HepG2 (cell line): Measurements from ENCODE around the gene RRP12. TPM values are rescaled to one million over a fixed set of nuclear protein-coding genes. Genes with fewer than 3 reads are reported as not detected.

Experiments used
- CBX1 ChIP-seq: IDR thresholded peaks from one replicate; pipeline ENCODE4 v1.6.1; 2016; ENCODE audit warnings: antibody characterized with exemption, low read depth
- EEA1 ChIP-seq: sonication (generic); formaldehyde crosslinking; IDR thresholded peaks from 2 replicates; pipeline ENCODE4 v1.5.1; 2020; ENCODE audit warnings: mild to moderate bottlenecking, missing genetic modification reagents, borderline replicate concordance
- FOXO1 ChIP-seq: sonication (generic); formaldehyde crosslinking; IDR thresholded peaks from 2 replicates; pipeline ENCODE4 v1.4.0; 2020; ENCODE audit warnings: missing genetic modification reagents
- HCFC1 ChIP-seq: fragments of 150-350 bp; IDR thresholded peaks from 2 replicates; pipeline ENCODE4 v1.6.1; 2014; ENCODE audit warnings: low read depth, low read length
- HIVEP1 ChIP-seq: sonication (generic); formaldehyde crosslinking; IDR thresholded peaks from 2 replicates; pipeline ENCODE4 v1.4.0; 2020; ENCODE audit warnings: mild to moderate bottlenecking, missing genetic modification reagents
- IRX3 ChIP-seq: sonication (generic); formaldehyde crosslinking; IDR thresholded peaks from 2 replicates; pipeline ENCODE4 v1.8.1; 2023; ENCODE audit warnings: mild to moderate bottlenecking, low read depth, missing genetic modification reagents, borderline replicate concordance
- RAD51 ChIP-seq: fragments of 450-650 bp; IDR thresholded peaks from 2 replicates; pipeline ENCODE4 v1.6.1; 2016; ENCODE audit warnings: borderline replicate concordance
- SMAD3 ChIP-seq: sonication (generic); formaldehyde crosslinking; IDR thresholded peaks from 2 replicates; pipeline ENCODE4 v1.4.0; 2020; ENCODE audit warnings: missing genetic modification reagents
- SRF ChIP-seq: IDR thresholded peaks from 2 replicates; pipeline ENCODE4 v1.6.1; 2011; ENCODE audit warnings: mild to moderate bottlenecking, low read depth, low read length, moderate library complexity
- ZNF101 ChIP-seq: sonication (generic); formaldehyde crosslinking; IDR thresholded peaks from 2 replicates; pipeline ENCODE4 v1.4.0; 2020; ENCODE audit warnings: mild to moderate bottlenecking, low read depth, missing genetic modification reagents, borderline replicate concordance
- ZNF124 ChIP-seq: sonication (generic); formaldehyde crosslinking; IDR thresholded peaks from 2 replicates; pipeline ENCODE4 v1.4.0; 2020; ENCODE audit warnings: missing genetic modification reagents
- ZNF44 ChIP-seq: sonication (generic); formaldehyde crosslinking; IDR thresholded peaks from 2 replicates; pipeline ENCODE4 v1.5.1; 2020; ENCODE audit warnings: mild to moderate bottlenecking, missing genetic modification reagents
- ZNF547 ChIP-seq: sonication (generic); formaldehyde crosslinking; IDR thresholded peaks from 2 replicates; pipeline ENCODE4 v1.5.1; 2020; ENCODE audit warnings: mild to moderate bottlenecking, missing genetic modification reagents
- ZNF562 ChIP-seq: sonication (generic); formaldehyde crosslinking; IDR thresholded peaks from 2 replicates; pipeline ENCODE4 v1.8.0; 2022; ENCODE audit warnings: missing genetic modification reagents, borderline replicate concordance
- ZNF737 ChIP-seq: sonication (generic); formaldehyde crosslinking; IDR thresholded peaks from 2 replicates; pipeline ENCODE4 v1.5.0; 2020; ENCODE audit warnings: missing genetic modification reagents, mild to moderate bottlenecking, borderline replicate concordance
- polyA plus RNA-seq, 8 experiments: library from polyadenylated mRNA; depleted of rRNA in 3 of 8; stranded (reverse) in 7 of 8; unstranded in 1 of 8; fragments of >200 nt; fragmentation: Illumina TruSeq in 4 of 8; extraction: Trizol in 4 of 8; gene quantifications; 2 replicates each; pipeline versions ENCODE4 v1.2.1 to v1.2.3, GENCODE V29; 2011 to 2016; ENCODE audit warnings: low read depth in 4 of 8, missing spikeins in 1 of 8, mixed read lengths in 1 of 8; ENCODE audit not compliant: insufficient read depth in 1 of 8
- total RNA-seq, 5 experiments: library from RNA; depleted of rRNA; stranded (reverse); fragments of >200 nt; fragmentation: Illumina TruSeq; extraction: Trizol; gene quantifications; 2 replicates each; pipeline ENCODE4 v1.2.3, GENCODE V29; 2016; ENCODE audit warnings: low read depth in 1 of 5
- TF ChIP-seq, protein P1 (sequence below): sonication (generic); formaldehyde crosslinking; IDR thresholded peaks from 2 replicates; pipeline ENCODE4 v1.4.0; 2020; ENCODE audit warnings: low read depth, mild to moderate bottlenecking, missing genetic modification reagents
- TF ChIP-seq, protein P2 (sequence below): sonication (generic); formaldehyde crosslinking; IDR thresholded peaks from 2 replicates; pipeline ENCODE4 v1.4.0; 2020; ENCODE audit warnings: missing genetic modification reagents; ENCODE audit errors: not compliant biosample characterization
- TF ChIP-seq, protein P3 (sequence below): sonication (generic); formaldehyde crosslinking; IDR thresholded peaks from 2 replicates; pipeline ENCODE4 v1.5.0; 2020; ENCODE audit warnings: mild to moderate bottlenecking, missing genetic modification reagents, borderline replicate concordance
- TF ChIP-seq, protein P4 (sequence below): sonication (generic); formaldehyde crosslinking; IDR thresholded peaks from 2 replicates; pipeline ENCODE4 v1.4.0; 2020; ENCODE audit warnings: missing genetic modification reagents, borderline replicate concordance

Gene RRP12
- total and polyA plus RNA-seq, 2 of the 13 experiments (the other 11 are each of a cell fraction or from before 2014, with no cell fraction given): 13.2 to 39.4 TPM

DNA sequence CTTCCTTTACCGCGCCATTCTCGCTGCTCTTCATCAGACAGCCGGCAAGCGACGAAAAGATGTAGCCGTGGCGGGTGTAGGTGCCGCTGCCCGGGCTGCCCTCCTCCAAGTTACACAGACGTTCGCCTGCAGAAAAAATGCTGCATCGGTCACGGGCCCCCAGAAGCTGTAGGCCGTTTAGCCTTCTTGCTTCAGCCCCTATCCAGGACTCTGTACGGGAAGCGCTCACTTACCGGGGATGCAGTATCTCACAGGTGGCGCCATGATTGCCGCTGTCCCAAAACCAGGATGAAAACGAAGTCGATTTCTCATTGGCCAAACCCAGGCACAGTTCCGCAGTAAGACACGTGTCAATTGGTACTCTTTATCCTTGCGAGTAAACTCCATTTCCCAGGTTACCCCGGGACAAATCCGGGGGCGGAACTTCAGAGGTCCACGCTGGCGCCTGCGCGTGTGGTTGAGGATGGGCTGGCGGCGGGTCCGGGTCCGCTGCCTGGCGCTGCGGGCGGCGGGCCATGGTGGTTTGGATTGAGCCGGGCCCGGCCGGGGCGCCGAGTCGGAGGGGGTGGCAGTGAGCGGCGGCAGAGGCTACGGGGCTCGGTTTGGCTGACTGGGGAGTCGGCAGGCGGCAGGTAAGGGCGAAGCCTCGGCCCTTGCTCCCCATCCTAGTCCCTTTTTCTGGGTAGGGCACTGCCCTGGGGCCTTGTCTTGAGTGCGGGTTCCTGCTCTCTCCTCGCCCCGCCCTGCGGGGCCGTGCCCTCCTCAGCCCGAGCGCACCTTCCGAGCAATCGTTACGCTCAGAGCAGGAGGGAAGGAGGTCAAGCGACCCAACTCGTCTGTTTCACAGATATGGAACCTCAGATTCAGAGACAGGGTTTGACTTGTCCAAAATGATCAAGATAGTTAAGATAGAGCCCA lies 44.8 kb upstream of the RRP12 start, which contains the start of the genes EXOSC1 and ZDHHC16 (continued):
- no peak for TF ChIP-seq SRF
- no peak for TF ChIP-seq EEA1 (CRISPR knock-in tag)
- TF ChIP-seq, protein P1, sequence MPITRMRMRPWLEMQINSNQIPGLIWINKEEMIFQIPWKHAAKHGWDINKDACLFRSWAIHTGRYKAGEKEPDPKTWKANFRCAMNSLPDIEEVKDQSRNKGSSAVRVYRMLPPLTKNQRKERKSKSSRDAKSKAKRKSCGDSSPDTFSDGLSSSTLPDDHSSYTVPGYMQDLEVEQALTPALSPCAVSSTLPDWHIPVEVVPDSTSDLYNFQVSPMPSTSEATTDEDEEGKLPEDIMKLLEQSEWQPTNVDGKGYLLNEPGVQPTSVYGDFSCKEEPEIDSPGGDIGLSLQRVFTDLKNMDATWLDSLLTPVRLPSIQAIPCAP (CRISPR knock-in tag): no peak
- no peak for TF ChIP-seq HIVEP1 (CRISPR knock-in tag)
- TF ChIP-seq, protein P2, sequence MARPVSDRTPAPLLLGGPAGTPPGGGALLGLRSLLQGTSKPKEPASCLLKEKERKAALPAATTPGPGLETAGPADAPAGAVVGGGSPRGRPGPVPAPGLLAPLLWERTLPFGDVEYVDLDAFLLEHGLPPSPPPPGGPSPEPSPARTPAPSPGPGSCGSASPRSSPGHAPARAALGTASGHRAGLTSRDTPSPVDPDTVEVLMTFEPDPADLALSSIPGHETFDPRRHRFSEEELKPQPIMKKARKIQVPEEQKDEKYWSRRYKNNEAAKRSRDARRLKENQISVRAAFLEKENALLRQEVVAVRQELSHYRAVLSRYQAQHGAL: no peak
- TF ChIP-seq RAD51: peak; percentile 12; the same call in 1 of the 2 replicates
- no peak for TF ChIP-seq IRX3 (CRISPR knock-in tag)
- no peak for TF ChIP-seq SMAD3 (CRISPR knock-in tag)
- no peak for TF ChIP-seq ZNF562
- TF ChIP-seq FOXO1: 0 out of 2 replicates have a peak, but pooled peaks have one; percentile 17
- peak; percentile 94 for TF ChIP-seq ZNF44 (CRISPR knock-in tag)
- TF ChIP-seq, protein P3, sequence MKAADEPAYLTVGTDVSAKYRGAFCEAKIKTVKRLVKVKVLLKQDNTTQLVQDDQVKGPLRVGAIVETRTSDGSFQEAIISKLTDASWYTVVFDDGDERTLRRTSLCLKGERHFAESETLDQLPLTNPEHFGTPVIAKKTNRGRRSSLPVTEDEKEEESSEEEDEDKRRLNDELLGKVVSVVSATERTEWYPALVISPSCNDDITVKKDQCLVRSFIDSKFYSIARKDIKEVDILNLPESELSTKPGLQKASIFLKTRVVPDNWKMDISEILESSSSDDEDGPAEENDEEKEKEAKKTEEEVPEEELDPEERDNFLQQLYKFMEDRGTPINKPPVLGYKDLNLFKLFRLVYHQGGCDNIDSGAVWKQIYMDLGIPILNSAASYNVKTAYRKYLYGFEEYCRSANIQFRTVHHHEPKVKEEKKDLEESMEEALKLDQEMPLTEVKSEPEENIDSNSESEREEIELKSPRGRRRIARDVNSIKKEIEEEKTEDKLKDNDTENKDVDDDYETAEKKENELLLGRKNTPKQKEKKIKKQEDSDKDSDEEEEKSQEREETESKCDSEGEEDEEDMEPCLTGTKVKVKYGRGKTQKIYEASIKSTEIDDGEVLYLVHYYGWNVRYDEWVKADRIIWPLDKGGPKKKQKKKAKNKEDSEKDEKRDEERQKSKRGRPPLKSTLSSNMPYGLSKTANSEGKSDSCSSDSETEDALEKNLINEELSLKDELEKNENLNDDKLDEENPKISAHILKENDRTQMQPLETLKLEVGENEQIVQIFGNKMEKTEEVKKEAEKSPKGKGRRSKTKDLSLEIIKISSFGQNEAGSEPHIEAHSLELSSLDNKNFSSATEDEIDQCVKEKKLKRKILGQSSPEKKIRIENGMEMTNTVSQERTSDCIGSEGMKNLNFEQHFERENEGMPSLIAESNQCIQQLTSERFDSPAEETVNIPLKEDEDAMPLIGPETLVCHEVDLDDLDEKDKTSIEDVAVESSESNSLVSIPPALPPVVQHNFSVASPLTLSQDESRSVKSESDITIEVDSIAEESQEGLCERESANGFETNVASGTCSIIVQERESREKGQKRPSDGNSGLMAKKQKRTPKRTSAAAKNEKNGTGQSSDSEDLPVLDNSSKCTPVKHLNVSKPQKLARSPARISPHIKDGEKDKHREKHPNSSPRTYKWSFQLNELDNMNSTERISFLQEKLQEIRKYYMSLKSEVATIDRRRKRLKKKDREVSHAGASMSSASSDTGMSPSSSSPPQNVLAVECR (CRISPR knock-in tag): peak; percentile 87
- TF ChIP-seq ZNF124 (CRISPR knock-in tag): no peak
- no peak for TF ChIP-seq ZNF737 (CRISPR knock-in tag)
- peak; percentile 50 for TF ChIP-seq ZNF547 (CRISPR knock-in tag)
- TF ChIP-seq HCFC1: peak; percentile 89
- no peak for TF ChIP-seq CBX1
- TF ChIP-seq, protein P4, sequence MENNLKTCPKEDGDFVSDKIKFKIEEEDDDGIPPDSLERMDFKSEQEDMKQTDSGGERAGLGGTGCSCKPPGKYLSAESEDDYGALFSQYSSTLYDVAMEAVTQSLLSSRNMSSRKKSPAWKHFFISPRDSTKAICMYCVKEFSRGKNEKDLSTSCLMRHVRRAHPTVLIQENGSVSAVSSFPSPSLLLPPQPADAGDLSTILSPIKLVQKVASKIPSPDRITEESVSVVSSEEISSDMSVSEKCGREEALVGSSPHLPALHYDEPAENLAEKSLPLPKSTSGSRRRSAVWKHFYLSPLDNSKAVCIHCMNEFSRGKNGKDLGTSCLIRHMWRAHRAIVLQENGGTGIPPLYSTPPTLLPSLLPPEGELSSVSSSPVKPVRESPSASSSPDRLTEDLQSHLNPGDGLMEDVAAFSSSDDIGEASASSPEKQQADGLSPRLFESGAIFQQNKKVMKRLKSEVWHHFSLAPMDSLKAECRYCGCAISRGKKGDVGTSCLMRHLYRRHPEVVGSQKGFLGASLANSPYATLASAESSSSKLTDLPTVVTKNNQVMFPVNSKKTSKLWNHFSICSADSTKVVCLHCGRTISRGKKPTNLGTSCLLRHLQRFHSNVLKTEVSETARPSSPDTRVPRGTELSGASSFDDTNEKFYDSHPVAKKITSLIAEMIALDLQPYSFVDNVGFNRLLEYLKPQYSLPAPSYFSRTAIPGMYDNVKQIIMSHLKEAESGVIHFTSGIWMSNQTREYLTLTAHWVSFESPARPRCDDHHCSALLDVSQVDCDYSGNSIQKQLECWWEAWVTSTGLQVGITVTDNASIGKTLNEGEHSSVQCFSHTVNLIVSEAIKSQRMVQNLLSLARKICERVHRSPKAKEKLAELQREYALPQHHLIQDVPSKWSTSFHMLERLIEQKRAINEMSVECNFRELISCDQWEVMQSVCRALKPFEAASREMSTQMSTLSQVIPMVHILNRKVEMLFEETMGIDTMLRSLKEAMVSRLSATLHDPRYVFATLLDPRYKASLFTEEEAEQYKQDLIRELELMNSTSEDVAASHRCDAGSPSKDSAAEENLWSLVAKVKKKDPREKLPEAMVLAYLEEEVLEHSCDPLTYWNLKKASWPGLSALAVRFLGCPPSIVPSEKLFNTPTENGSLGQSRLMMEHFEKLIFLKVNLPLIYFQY (CRISPR knock-in tag): peak; percentile 81
- TF ChIP-seq ZNF101 (CRISPR knock-in tag): no peak
